HepG2 (cell line): Measurements from ENCODE around the gene INO80. TPM values are rescaled to one million over a fixed set of nuclear protein-coding genes. Genes with fewer than 3 reads are reported as not detected.
"Not testable (repeated sequence)": the region's sequence is repeated elsewhere in the genome, so short reads cannot be mapped to it uniquely, and the experiment has no call there.

ENCODE experiments used
- ATAC-seq: fragments of 200-7000 bp; cut with Tn5 transposase; 3 replicates; pipeline ENCODE4 v1.9.1; 2020; ENCODE audit warnings: mild to moderate bottlenecking, moderate library complexity
- BruUV-seq: library from RNA; stranded (reverse); fragments of 400-500 nt; replicated peaks from 2 replicates; lab custom pipeline; 2021; lab: Mats Ljungman, UMichigan
- CTCF ChIA-PET: fragments of 300-600 bp; formaldehyde crosslinking; extraction: SDS; loops from one replicate; lab custom pipeline; 2021; ENCODE audit warnings: low total read pairs, inconsistent platforms, low intra/inter-chr PET ratio; lab: Yijun Ruan, JAX
- POLR2A ChIA-PET: fragments of 350-600 bp; sonication (Branson Sonifier 250); formaldehyde crosslinking; loops from one replicate; lab custom pipeline; 2020; ENCODE audit warnings: antibody characterized with exemption, inconsistent platforms; lab: Yijun Ruan, JAX
- DNase-seq: peaks from one replicate; pipeline ENCODE4 v3.0.0-alpha.2; 2015; ENCODE audit warnings: low spot score
- FAIRE-seq: peaks from 3 replicates; lab custom pipeline; 2011; peaks lifted over from hg19 to GRCh38; lab: Jason Lieb, UNC
- H2AFZ ChIP-seq: one replicate; pipeline ENCODE4 v1.6.1; 2011; ENCODE audit warnings: low read length, inconsistent platforms
- H3K27ac ChIP-seq: fragments of 300-600 bp; 3 replicates; pipeline ENCODE4 v1.8.0; 2011; ENCODE audit warnings: mixed run types, mild to moderate bottlenecking, mixed read lengths, low read length, inconsistent platforms; ENCODE audit not compliant: insufficient read depth; ENCODE audit errors: extremely low read length
- H3K27me3 ChIP-seq, 2 experiments: fragments of 200-600 bp in 1 of 2; 2 replicates in 1 of 2; 3 replicates in 1 of 2; pipeline versions ENCODE4 v1.6.0 to v1.8.0; 2011; ENCODE audit warnings: low read length in 2 of 2, mild to moderate bottlenecking in 2 of 2, moderate library complexity in 2 of 2, inconsistent platforms in 1 of 2; ENCODE audit not compliant: insufficient read depth in 2 of 2, control insufficient read depth in 1 of 2
- H3K36me3 ChIP-seq, 2 experiments: fragments of 200-600 bp in 1 of 2; replicated peaks in 1 of 2; 2 replicates in 1 of 2; 3 replicates in 1 of 2; pipeline versions ENCODE4 v1.5.1 to v1.8.0; 2011; ENCODE audit warnings: low read length in 2 of 2, inconsistent platforms in 1 of 2; ENCODE audit not compliant: insufficient read depth in 2 of 2, control insufficient read depth in 1 of 2
- H3K4me1 ChIP-seq: 2 replicates; pipeline ENCODE4 v1.5.1; 2012; ENCODE audit warnings: low read length, inconsistent platforms; ENCODE audit not compliant: insufficient read depth
- H3K4me2 ChIP-seq: 2 replicates; pipeline ENCODE4 v1.6.0; 2011; ENCODE audit warnings: low read depth, low read length, inconsistent platforms
- H3K4me3 ChIP-seq, 3 experiments: fragments of 200-600 bp in 1 of 3; sonication (generic), shearing (Covaris generic) in 1 of 3; replicated peaks in 1 of 3; 2 replicates each; pipeline ENCODE4 v1.5.1; 2011 to 2016; ENCODE audit warnings: low read length in 3 of 3, inconsistent platforms in 2 of 3, low read depth in 2 of 3, mild to moderate bottlenecking in 2 of 3, control low read depth in 1 of 3, mixed read lengths in 1 of 3; ENCODE audit not compliant: insufficient read depth in 1 of 3
- H3K79me2 ChIP-seq: one replicate; pipeline ENCODE4 v1.6.1; 2011; ENCODE audit warnings: low read length, inconsistent platforms; ENCODE audit not compliant: insufficient read depth
- H3K9ac ChIP-seq: 2 replicates; pipeline ENCODE4 v1.6.0; 2011; ENCODE audit warnings: mild to moderate bottlenecking, low read depth, low read length, inconsistent platforms; ENCODE audit not compliant: insufficient read depth
- H3K9me3 ChIP-seq: 2 replicates; pipeline ENCODE4 v1.5.1; 2012; ENCODE audit warnings: mild to moderate bottlenecking, low read length
- H4K20me1 ChIP-seq: 2 replicates; pipeline ENCODE4 v1.6.0; 2011; ENCODE audit warnings: inconsistent platforms, mild to moderate bottlenecking, low read length, moderate library complexity; ENCODE audit not compliant: insufficient read depth
- DBP ChIP-seq: sonication (generic); formaldehyde crosslinking; IDR thresholded peaks from 2 replicates; pipeline ENCODE4 v1.4.0; 2020; ENCODE audit warnings: missing genetic modification reagents; ENCODE audit errors: not compliant biosample characterization
- MXD3 ChIP-seq: IDR thresholded peaks from 2 replicates; pipeline ENCODE4 v1.6.1; 2016; ENCODE audit warnings: mild to moderate bottlenecking, missing biosample characterization, missing genetic modification reagents
- WGBS: methylation state at CpG from one replicate; pipeline ENCODE4 v1.1.6; 2017; ENCODE audit warnings: low lambda C conversion rate; 5-methylcytosine and 5-hydroxymethylcytosine counted together
- in situ Hi-C: cut with HindIII; loops from 2 replicates; pipeline ENCODE4 v1.10.0; 2017; ENCODE audit warnings: low pct_unique_long_range_greater_than_20kb; ENCODE audit not compliant: extremely low pct_ligation_motif_present
- intact Hi-C: fragments of 100-400 bp; cut with micrococcal nuclease; formaldehyde crosslinking; loops from one replicate; pipeline ENCODE4 v1.10.0; 2022; ENCODE audit not compliant: unreplicated experiment
- polyA plus RNA-seq, 8 experiments: library from polyadenylated mRNA; depleted of rRNA in 3 of 8; stranded (reverse) in 7 of 8; unstranded in 1 of 8; fragments of >200 nt; fragmentation: Illumina TruSeq in 4 of 8; extraction: Trizol in 4 of 8; gene quantifications; 2 replicates each; pipeline versions ENCODE4 v1.2.1 to v1.2.3, GENCODE V29; 2011 to 2016; ENCODE audit warnings: low read depth in 4 of 8, missing spikeins in 1 of 8, mixed read lengths in 1 of 8; ENCODE audit not compliant: insufficient read depth in 1 of 8
- total RNA-seq, 5 experiments: library from RNA; depleted of rRNA; stranded (reverse); fragments of >200 nt; fragmentation: Illumina TruSeq; extraction: Trizol; gene quantifications; 2 replicates each; pipeline ENCODE4 v1.2.3, GENCODE V29; 2016; ENCODE audit warnings: low read depth in 1 of 5
- TF ChIP-seq, protein P1 (sequence below): sonication (generic); formaldehyde crosslinking; IDR thresholded peaks from 2 replicates; pipeline ENCODE4 v1.4.0; 2020; ENCODE audit warnings: mild to moderate bottlenecking, missing genetic modification reagents

The INO80 gene
- total and polyA plus RNA-seq, 2 of the 13 experiments (the other 11 are each of a cell fraction or from before 2014, with no cell fraction given): 3.6 to 14.8 TPM

DNA sequence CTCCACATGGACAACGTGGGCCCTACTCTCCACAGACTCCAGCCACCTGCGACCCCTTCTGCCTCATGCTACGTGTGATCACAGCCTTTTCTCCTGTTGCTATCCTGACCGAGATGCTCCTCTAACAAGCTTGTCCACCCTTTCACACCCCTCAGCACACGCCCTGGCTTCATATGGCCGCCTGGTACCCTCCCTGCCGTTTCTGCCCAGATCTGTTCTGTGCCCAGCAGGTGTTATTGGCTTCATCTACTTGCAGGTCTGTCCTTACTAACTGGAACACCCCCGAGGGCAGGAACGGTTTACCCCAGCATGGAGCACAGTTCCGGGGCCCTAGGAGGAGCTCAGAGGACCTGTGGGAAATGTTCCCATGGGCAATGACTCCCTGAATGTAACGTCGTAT, 152.9 kb downstream of the INO80 start:
- H3K36me3 ChIP-seq: no peaks in the 10 kb centered on the region
- POLR2A ChIA-PET: no interaction called here
- no peak for ATAC-seq
- no peaks in the 10 kb centered on the region for H3K4me1 ChIP-seq
- no peaks in the 10 kb centered on the region for H4K20me1 ChIP-seq
- no peak overlapping the region for H2AFZ ChIP-seq
- intact Hi-C loops: no loop called here
- 33% methylated on average over 12 of the region's 12 CpGs for WGBS
- no peak for FAIRE-seq
- H3K27ac ChIP-seq: no peak overlapping the region
- no peak overlapping the region for H3K9ac ChIP-seq
- DNase-seq: no peak
- no TSS peak for BruUV-seq
- in situ Hi-C loops: no loop called here
- TF ChIP-seq, protein P1, sequence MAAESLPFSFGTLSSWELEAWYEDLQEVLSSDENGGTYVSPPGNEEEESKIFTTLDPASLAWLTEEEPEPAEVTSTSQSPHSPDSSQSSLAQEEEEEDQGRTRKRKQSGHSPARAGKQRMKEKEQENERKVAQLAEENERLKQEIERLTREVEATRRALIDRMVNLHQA (CRISPR knock-in tag): no peak
- TF ChIP-seq DBP (no peak), MXD3 (CRISPR knock-in tag) (no peak)
- TF ChIP-seq, all 625 proteins: peak for 0
- CTCF ChIA-PET: no interaction called here
- no peaks in the 10 kb centered on the region for H3K79me2 ChIP-seq
- peaks cover 4 to 47% of the 10 kb centered on the region in 2 experiments for H3K27me3 ChIP-seq
- H3K9me3 ChIP-seq: no peaks in the 10 kb centered on the region
- H3K4me2 ChIP-seq: no peak overlapping the region
- H3K4me3 ChIP-seq: no peak overlapping the region

DNA sequence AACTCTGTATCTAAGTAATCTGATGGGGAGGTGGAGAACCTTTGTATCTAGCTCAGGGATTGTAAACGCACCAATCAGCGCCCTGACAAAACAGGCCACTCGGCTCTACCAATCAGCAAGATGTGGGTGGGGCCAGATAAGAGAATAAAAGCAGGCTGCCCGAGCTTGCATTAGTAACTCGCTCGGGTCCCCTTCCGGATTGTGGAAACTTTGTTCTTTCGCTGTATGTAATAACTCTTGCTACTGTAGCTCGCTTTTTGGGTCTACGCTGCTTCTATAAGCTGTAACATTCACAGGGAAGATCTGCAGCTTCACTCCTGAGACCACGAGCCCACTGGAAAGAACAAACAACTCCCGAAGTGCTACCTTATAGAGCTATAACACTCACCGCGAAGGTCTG, 153.8 kb downstream of the INO80 start:
- H2AFZ ChIP-seq, BruUV-seq, H3K36me3 ChIP-seq, intact Hi-C loops, CTCF ChIA-PET, H3K27ac ChIP-seq, ATAC-seq, POLR2A ChIA-PET, H3K4me1 ChIP-seq, DNase-seq, H3K9me3 ChIP-seq, H3K79me2 ChIP-seq, H3K4me2 ChIP-seq, H3K9ac ChIP-seq, H4K20me1 ChIP-seq, H3K4me3 ChIP-seq, FAIRE-seq, in situ Hi-C loops: not testable (repeated sequence)
- 73% methylated on average over 13 of the region's 14 CpGs for WGBS
- peaks cover 7 to 56% of the 10 kb centered on the region in 2 experiments for H3K27me3 ChIP-seq

- 80% methylated on average over 17 of the region's 25 CpGs for WGBS
- intact Hi-C loops, POLR2A ChIA-PET, DNase-seq, H3K36me3 ChIP-seq, FAIRE-seq, H2AFZ ChIP-seq, ATAC-seq, H3K9ac ChIP-seq, H3K4me2 ChIP-seq, H3K9me3 ChIP-seq, H3K4me1 ChIP-seq, CTCF ChIA-PET, H3K79me2 ChIP-seq, BruUV-seq, H3K4me3 ChIP-seq, in situ Hi-C loops, H3K27ac ChIP-seq, H4K20me1 ChIP-seq: not testable (repeated sequence)
- H3K27me3 ChIP-seq: peaks cover 10 to 56% of the 10 kb centered on the region in 2 experiments
Observed at GRCh38 chr15:40961740-40962139, 154.3 kb downstream of the INO80 start.
